Type B pancreatic cell (in vitro differentiated cells): ENCODE data around the gene HDAC1. TPM values are rescaled to one million over a fixed set of nuclear protein-coding genes. Genes with fewer than 3 reads are reported as not detected.
A peak's percentile ranks its signal among the peaks of the same experiment; 100 is the strongest.

Experiments used
- DNase-seq: peaks from one replicate; pipeline ENCODE4 v3.0.0; 2021; ENCODE audit warnings: mixed read lengths; ENCODE audit not compliant: unreplicated experiment; ENCODE audit errors: extremely low spot score
- H3K27ac Mint-ChIP-seq: 2 replicates; pipeline ENCODE4 v1.8.0; 2021; ENCODE audit warnings: mild to moderate bottlenecking, mixed read lengths
- H3K27me3 Mint-ChIP-seq: 2 replicates; pipeline ENCODE4 v1.8.0; 2021; ENCODE audit warnings: mixed read lengths
- H3K36me3 Mint-ChIP-seq: 2 replicates; pipeline ENCODE4 v1.8.0; 2021; ENCODE audit warnings: mixed read lengths
- H3K4me1 Mint-ChIP-seq: one replicate; pipeline ENCODE4 v1.8.0; 2021; ENCODE audit warnings: mixed read lengths; ENCODE audit not compliant: unreplicated experiment
- H3K4me3 Mint-ChIP-seq: 2 replicates; pipeline ENCODE4 v1.8.0; 2021; ENCODE audit warnings: mild to moderate bottlenecking, mixed read lengths
- H3K9me3 Mint-ChIP-seq: 2 replicates; pipeline ENCODE4 v1.8.0; 2021; ENCODE audit warnings: mixed read lengths
- CTCF ChIP-seq: fragments of 200-600 bp; sonication (generic); conservative IDR thresholded peaks from 2 replicates; pipeline ENCODE4 v1.5.0; 2021; ENCODE audit warnings: antibody characterized with exemption, mild to moderate bottlenecking
- total RNA-seq: library from RNA; stranded (reverse); gene quantifications from 2 replicates; pipeline ENCODE4 v1.2.1, GENCODE V29; 2021; ENCODE audit warnings: low replicate concordance

HDAC1 gene
- total RNA-seq, 1 donor from 2014 or later: 108 TPM

GRCh38 chr1:32334274-32334861, 42.5 kb downstream of the HDAC1 start:
- no peak for DNase-seq
- H3K36me3 Mint-ChIP-seq: peaks cover 41% of the 10 kb centered on the region
- no peaks in the 10 kb centered on the region for H3K9me3 Mint-ChIP-seq
- peaks cover 44% of the 10 kb centered on the region for H3K4me1 Mint-ChIP-seq
- H3K27me3 Mint-ChIP-seq: no peaks in the 10 kb centered on the region
- no peak for TF ChIP-seq CTCF
- H3K27ac Mint-ChIP-seq: peak overlapping the region; percentile 93
- H3K4me3 Mint-ChIP-seq: peak overlapping the region; percentile 97

GRCh38 chr1:32334864-32335534, 43.1 kb downstream of the HDAC1 start:
- H3K36me3 Mint-ChIP-seq: peaks cover 35% of the 10 kb centered on the region
- H3K4me1 Mint-ChIP-seq: peaks cover 44% of the 10 kb centered on the region
- peak; percentile 70 for TF ChIP-seq CTCF
- peak; percentile 82 for DNase-seq
- peak overlapping the region; percentile 97 for H3K4me3 Mint-ChIP-seq
- no peaks in the 10 kb centered on the region for H3K27me3 Mint-ChIP-seq
- no peaks in the 10 kb centered on the region for H3K9me3 Mint-ChIP-seq
- H3K27ac Mint-ChIP-seq: peak overlapping the region; percentile 93

- Mint-ChIP-seq H3K4me3 (peak overlapping the region; percentile 97), H3K4me1 (peaks cover 44% of the 10 kb centered on the region), H3K36me3 (peaks cover 32% of the 10 kb centered on the region), H3K27ac (no peak overlapping the region), H3K27me3 (no peaks in the 10 kb centered on the region), H3K9me3 (no peaks in the 10 kb centered on the region)
- no peak for DNase-seq
- TF ChIP-seq CTCF: no peak
Observed at GRCh38 chr1:32335535-32335789, 43.6 kb downstream of the HDAC1 start.

- Mint-ChIP-seq H3K27ac (peak within 1 kb of the TSS; percentile 93), H3K4me3 (peak within 1 kb of the TSS; percentile 97), H3K36me3 (peaks cover 26% of the 10 kb centered on the region), H3K27me3 (no peaks in the 10 kb centered on the region), H3K4me1 (peaks cover 43% of the 10 kb centered on the region), H3K9me3 (no peaks in the 10 kb centered on the region)
- DNase-seq: peak; percentile 91
- no peak for TF ChIP-seq CTCF
Observed at GRCh38 chr1:32335790-32336590, 44.1 kb downstream of the HDAC1 start, which contains the start of gene MARCKSL1. Gene MARCKSL1, minus strand, starts transcription at chr1:32336233. Its CDS starts 200 bp downstream, at chr1:32336033.

GRCh38 chr1:32336591-32336932, 44.7 kb downstream of the HDAC1 start:
- TF ChIP-seq CTCF: no peak
- DNase-seq: no peak
- Mint-ChIP-seq H3K27me3 (no peaks in the 10 kb centered on the region), H3K4me3 (peak overlapping the region; percentile 82), H3K4me1 (peaks cover 37% of the 10 kb centered on the region), H3K9me3 (no peaks in the 10 kb centered on the region), H3K27ac (no peak overlapping the region), H3K36me3 (peaks cover 21% of the 10 kb centered on the region)
